HCT116 (cell line): ENCODE results near the gene OPHN1. TPM values are rescaled to one million over a fixed set of nuclear protein-coding genes. Genes with fewer than 3 reads are reported as not detected.

ENCODE experiments used
- ATAC-seq: fragments of 200-7000 bp; cut with Tn5 transposase; 2 replicates; pipeline ENCODE4 v1.9.1; 2020; ENCODE audit warnings: mild to moderate bottlenecking, moderate library complexity
- BruUV-seq: library from RNA; stranded (reverse); fragments of 400-500 nt; replicated peaks from 2 replicates; lab custom pipeline; 2021; lab: Mats Ljungman, UMichigan
- CTCF ChIA-PET: fragments of 300-600 bp; sonication (Branson Sonifier 250); formaldehyde crosslinking; loops from one replicate; lab custom pipeline; 2021; ENCODE audit warnings: antibody characterized with exemption; lab: Charles Lee
- POLR2A ChIA-PET: fragments of 300-600, 350-600 bp; sonication (Branson Sonifier 250); formaldehyde crosslinking; loops from one replicate; lab custom pipeline; 2021; ENCODE audit warnings: antibody characterized with exemption; lab: Charles Lee
- RAD21 ChIA-PET, 2 experiments: fragments of 300-600 bp; sonication (Branson Sonifier 250); formaldehyde crosslinking; loops; one replicate each; lab custom pipeline; 2023; ENCODE audit warnings: low total read pairs in 2 of 2; ENCODE audit not compliant: uncharacterized antibody in 2 of 2, unreplicated experiment in 2 of 2, low non-redundant PET in 1 of 2; lab: Charles Lee
- DNase-seq: peaks from one replicate; pipeline ENCODE4 v3.0.0-alpha.2; 2010; ENCODE audit warnings: low read depth, low spot score
- H2AFZ ChIP-seq: fragments of 200-600 bp; shearing (Covaris generic), sonication (generic); 2 replicates; pipeline ENCODE4 v1.6.1; 2017; ENCODE audit warnings: low read depth, mixed run types, mixed read lengths, antibody characterized with exemption, low read length; ENCODE audit not compliant: poor library complexity, severe bottlenecking
- H3K27ac ChIP-seq: 2 replicates; pipeline ENCODE4 v1.5.1; 2012; ENCODE audit warnings: low read depth, low read length
- H3K27me3 ChIP-seq: fragments of 200-600 bp; sonication (generic); 2 replicates; pipeline ENCODE4 v1.6.1; 2016; ENCODE audit warnings: mixed run types, low read length, mixed read lengths; ENCODE audit not compliant: insufficient read depth
- H3K36me3 ChIP-seq, 2 experiments: fragments of 200-500 bp in 1 of 2; fragments of 200-600 bp in 1 of 2; sonication (Bioruptor generic) in 1 of 2; sonication (generic) in 1 of 2; 2 replicates each; pipeline versions ENCODE4 v1.5.1 to v1.6.1; 2014 to 2016; ENCODE audit warnings: low read length in 2 of 2, inconsistent platforms in 1 of 2, mixed read lengths in 1 of 2, mixed run types in 1 of 2; ENCODE audit not compliant: insufficient read depth in 2 of 2, control insufficient read depth in 1 of 2
- H3K4me1 ChIP-seq, 2 experiments: fragments of 200-600 bp in 1 of 2; sonication (generic) in 1 of 2; 2 replicates each; pipeline versions ENCODE4 v1.5.1 to v1.6.1; 2012 to 2017; ENCODE audit warnings: low read length in 2 of 2, inconsistent platforms in 1 of 2, mild to moderate bottlenecking in 1 of 2, mixed read lengths in 1 of 2, mixed run types in 1 of 2, moderate library complexity in 1 of 2; ENCODE audit not compliant: insufficient read depth in 2 of 2, control insufficient read depth in 1 of 2
- H3K4me2 ChIP-seq: fragments of 200-600 bp; sonication (generic); 2 replicates; pipeline ENCODE4 v1.6.1; 2017; ENCODE audit warnings: mixed run types, low read length, mixed read lengths
- H3K4me3 ChIP-seq, 2 experiments: fragments of 200-600 bp in 1 of 2; sonication (generic) in 1 of 2; replicated peaks in 1 of 2; 2 replicates each; pipeline ENCODE4 v1.5.1; 2011 to 2016; ENCODE audit warnings: low read length in 2 of 2, control low read depth in 1 of 2, low read depth in 1 of 2, mild to moderate bottlenecking in 1 of 2, mixed read lengths in 1 of 2, mixed run types in 1 of 2
- H3K79me2 ChIP-seq: fragments of 200-600 bp; sonication (generic); 2 replicates; pipeline ENCODE4 v1.6.1; 2017; ENCODE audit warnings: mild to moderate bottlenecking, mixed run types, low read length, moderate library complexity, mixed read lengths; ENCODE audit not compliant: insufficient read depth
- H3K9ac ChIP-seq: fragments of 200-600 bp; sonication (generic); 2 replicates; pipeline ENCODE4 v1.6.1; 2016; ENCODE audit warnings: low read length, mixed read lengths
- H3K9me2 ChIP-seq: fragments of 200-600 bp; sonication (generic), shearing (Covaris generic); 2 replicates; pipeline ENCODE4 v1.6.1; 2017; ENCODE audit warnings: mixed run types, mild to moderate bottlenecking, moderate library complexity; ENCODE audit not compliant: insufficient read depth
- H3K9me3 ChIP-seq, 2 experiments: fragments of 200-500 bp in 1 of 2; fragments of 200-600 bp in 1 of 2; sonication (Bioruptor generic) in 1 of 2; sonication (generic) in 1 of 2; 2 replicates each; pipeline ENCODE4 v1.6.1; 2014 to 2017; ENCODE audit warnings: low read length in 2 of 2, mixed read lengths in 2 of 2, inconsistent platforms in 1 of 2, low read depth in 1 of 2, mild to moderate bottlenecking in 1 of 2, mixed run types in 1 of 2, moderate library complexity in 1 of 2; ENCODE audit not compliant: control insufficient read depth in 1 of 2, insufficient read depth in 1 of 2
- H4K20me1 ChIP-seq: fragments of 200-600 bp; sonication (generic), shearing (Covaris generic); 2 replicates; pipeline ENCODE4 v1.6.1; 2017; ENCODE audit warnings: mixed run types, mild to moderate bottlenecking, moderate library complexity; ENCODE audit not compliant: insufficient read depth
- CEBPB ChIP-seq: IDR thresholded peaks from 2 replicates; pipeline ENCODE4 v1.6.1; 2012; ENCODE audit warnings: low read depth
- FOSL1 ChIP-seq: IDR thresholded peaks from 2 replicates; pipeline ENCODE4 v1.6.1; 2012; ENCODE audit warnings: low read depth
- SIN3A ChIP-seq: IDR thresholded peaks from 2 replicates; pipeline ENCODE4 v1.6.1; 2012; ENCODE audit warnings: low read depth
- TCF7L2 ChIP-seq: IDR thresholded peaks from 2 replicates; pipeline ENCODE4 v1.7.0; 2011; ENCODE audit warnings: borderline replicate concordance, inconsistent platforms; ENCODE audit not compliant: insufficient read depth, insufficient read length; ENCODE audit errors: extremely low read depth
- YY1 ChIP-seq: IDR thresholded peaks from 2 replicates; pipeline ENCODE4 v1.6.1; 2011; ENCODE audit warnings: low read length, low read depth, moderate library complexity, mild to moderate bottlenecking; ENCODE audit not compliant: insufficient replicate concordance; ENCODE audit errors: extremely low read depth
- ZFX ChIP-seq: fragments of 450-650 bp; IDR thresholded peaks from 2 replicates; pipeline ENCODE4 v1.6.1; 2017
- ZNF274 ChIP-seq: fragments of 200-500 bp; sonication (Bioruptor generic); IDR thresholded peaks from 2 replicates; pipeline ENCODE4 v1.6.1; 2014; ENCODE audit warnings: mild to moderate bottlenecking, low read depth, low read length, inconsistent platforms
- intact Hi-C: fragments of 100-400 bp; cut with micrococcal nuclease; formaldehyde crosslinking; loops from 2 replicates; pipeline ENCODE4 v1.10.0; 2022
- total RNA-seq: library from RNA; stranded (reverse); gene quantifications from one replicate; pipeline ENCODE4 v1.2.1, GENCODE V29; 2021; ENCODE audit not compliant: unreplicated experiment

Gene OPHN1
- total RNA-seq, 1 experiment from 2014 or later = 2.9 TPM

- Histone ChIP-seq H3K9ac (no peak overlapping the region), H3K9me2 (no peaks in the 10 kb centered on the region), H3K27ac (no peak overlapping the region), H3K4me2 (no peak overlapping the region), H3K36me3 (no peaks in the 10 kb centered on the region), H2AFZ (no peak overlapping the region), H4K20me1 (no peaks in the 10 kb centered on the region), H3K27me3 (no peaks in the 10 kb centered on the region), H3K4me3 (no peak overlapping the region), H3K79me2 (no peaks in the 10 kb centered on the region), H3K4me1 (no peaks in the 10 kb centered on the region), H3K9me3 (no peaks in the 10 kb centered on the region)
- RAD21 ChIA-PET = no interaction called here
- POLR2A ChIA-PET = no interaction called here
- intact Hi-C loops = no loop called here
- BruUV-seq = no TSS peak
- no peak for ATAC-seq
- CTCF ChIA-PET = no interaction called here
- TF ChIP-seq FOSL1 (no peak), ZNF274 (no peak), SIN3A (no peak)
- no peak for DNase-seq
Observed at GRCh38 chrX:68363984-68364383, 69.3 kb downstream of the OPHN1 start.

GRCh38 chrX:68358679-68359078 lies 74.6 kb downstream of the OPHN1 start:
- Histone ChIP-seq H3K36me3 (no peaks in the 10 kb centered on the region), H3K4me2 (no peak overlapping the region), H3K9me3 (no peaks in the 10 kb centered on the region), H4K20me1 (no peaks in the 10 kb centered on the region), H2AFZ (no peak overlapping the region), H3K27me3 (no peaks in the 10 kb centered on the region), H3K4me1 (peaks cover 16 to 18% of the 10 kb centered on the region in 2 experiments), H3K27ac (no peak overlapping the region), H3K9ac (no peak overlapping the region), H3K79me2 (no peaks in the 10 kb centered on the region), H3K4me3 (no peak overlapping the region), H3K9me2 (no peaks in the 10 kb centered on the region)
- ChIA-PET CTCF (no interaction called here), POLR2A (no interaction called here), RAD21 (no interaction called here)
- intact Hi-C loops = no loop called here
- DNase-seq (no peak), ATAC-seq (no peak)
- BruUV-seq = no TSS peak
- no peak for TF ChIP-seq TCF7L2
- no peak for TF ChIP-seq CEBPB
- TF ChIP-seq ZFX = no peak
- no peak for TF ChIP-seq YY1
